H1 (cell line): ENCODE results near the gene SMOC2. TPM values are rescaled to one million over a fixed set of nuclear protein-coding genes. Genes with fewer than 3 reads are reported as not detected.
A peak's percentile ranks its signal among the peaks of the same experiment; 100 is the strongest.

Experiments
- CTCF ChIA-PET: fragments of 300-600 bp; sonication (Branson Sonifier 250); formaldehyde crosslinking; loops from one replicate; lab custom pipeline; 2021; ENCODE audit not compliant: partially characterized antibody; lab: Charles Lee
- POLR2A ChIA-PET: fragments of 300-600 bp; sonication (Branson Sonifier 250); formaldehyde crosslinking; loops from one replicate; lab custom pipeline; 2021; ENCODE audit warnings: inconsistent platforms; ENCODE audit not compliant: partially characterized antibody; lab: Charles Lee
- DNase-seq, 2 experiments: peaks; one replicate each; pipeline versions ENCODE4 v3.0.0 to v3.0.0-alpha.2; 2010 to 2022; ENCODE audit warnings: low spot score in 2 of 2, low read depth in 1 of 2, mixed read lengths in 1 of 2
- FAIRE-seq: peaks from 2 replicates; lab custom pipeline; 2011; peaks lifted over from hg19 to GRCh38; lab: Jason Lieb, UNC
- H2AFZ ChIP-seq: 2 replicates; pipeline ENCODE4 v1.8.1; 2012; ENCODE audit warnings: low read length, inconsistent platforms
- H2AK5ac ChIP-seq: 2 replicates; pipeline ENCODE4 v1.6.1; 2013; ENCODE audit warnings: low read depth, low read length
- H2BK120ac ChIP-seq: replicated peaks from 2 replicates; pipeline ENCODE3; 2013; ENCODE audit warnings: low read depth, low read length, inconsistent platforms
- H2BK12ac ChIP-seq: 2 replicates; pipeline ENCODE4 v1.6.1; 2013; ENCODE audit warnings: low read depth, low read length
- H2BK15ac ChIP-seq: 2 replicates; pipeline ENCODE4 v1.6.1; 2013; ENCODE audit warnings: low read length
- H2BK20ac ChIP-seq: 2 replicates; pipeline ENCODE4 v1.6.1; 2013; ENCODE audit warnings: low read length
- H2BK5ac ChIP-seq: 2 replicates; pipeline ENCODE4 v1.6.1; 2013; ENCODE audit warnings: low read depth, low read length
- H3K14ac ChIP-seq: 2 replicates; pipeline ENCODE4 v1.6.1; 2013; ENCODE audit warnings: inconsistent platforms; ENCODE audit not compliant: insufficient read length
- H3K18ac ChIP-seq: 2 replicates; pipeline ENCODE4 v1.6.1; 2013; ENCODE audit warnings: low read length; ENCODE audit errors: extremely low read depth
- H3K23ac ChIP-seq: 2 replicates; pipeline ENCODE4 v1.6.1; 2013; ENCODE audit warnings: inconsistent platforms; ENCODE audit not compliant: insufficient read length
- H3K23me2 ChIP-seq: 2 replicates; pipeline ENCODE4 v1.6.1; 2013; ENCODE audit warnings: low read depth, low read length
- H3K27ac ChIP-seq: 2 replicates; pipeline ENCODE4 v1.6.1; 2011; ENCODE audit warnings: low read depth, low read length, inconsistent platforms
- H3K27me3 ChIP-seq, 4 experiments: replicated peaks in 1 of 4; 1 replicate in 1 of 4; 2 replicates in 3 of 4; pipeline versions ENCODE4 v1.6.1 to v1.8.1; 2011 to 2013; ENCODE audit warnings: low read length in 3 of 4, mild to moderate bottlenecking in 3 of 4, inconsistent platforms in 2 of 4, mixed read lengths in 2 of 4, moderate library complexity in 1 of 4; ENCODE audit not compliant: control insufficient read depth in 3 of 4, insufficient read depth in 3 of 4; ENCODE audit errors: extremely low read depth in 1 of 4
- H3K36me3 ChIP-seq, 4 experiments: 2 replicates each; pipeline versions ENCODE4 v1.6.1 to v1.8.1; 2011 to 2013; ENCODE audit warnings: mild to moderate bottlenecking in 4 of 4, low read length in 3 of 4, moderate library complexity in 2 of 4, control low read depth in 1 of 4, inconsistent platforms in 1 of 4; ENCODE audit not compliant: insufficient read depth in 4 of 4, control insufficient read depth in 2 of 4
- H3K4ac ChIP-seq: replicated peaks from 2 replicates; pipeline ENCODE3; 2013; ENCODE audit warnings: low read length, low read depth, mixed read lengths, inconsistent platforms; ENCODE audit not compliant: insufficient read length
- H3K4me1 ChIP-seq, 4 experiments: replicated peaks in 1 of 4; 1 replicate in 1 of 4; 2 replicates in 3 of 4; pipeline versions ENCODE4 v1.6.1 to v1.8.1; 2011 to 2013; ENCODE audit warnings: low read length in 3 of 4, inconsistent platforms in 2 of 4, mixed read lengths in 1 of 4; ENCODE audit not compliant: insufficient read depth in 4 of 4, control insufficient read depth in 3 of 4
- H3K4me2 ChIP-seq, 2 experiments: 2 replicates each; pipeline versions ENCODE4 v1.6.1 to v1.8.1; 2011 to 2013; ENCODE audit warnings: low read depth in 2 of 2, low read length in 2 of 2, control low read depth in 1 of 2, inconsistent platforms in 1 of 2, mild to moderate bottlenecking in 1 of 2; ENCODE audit not compliant: insufficient read depth in 1 of 2
- H3K4me3 ChIP-seq, 4 experiments: fragments of 200-600, 300-600 bp in 1 of 4; sonication (generic), shearing (Covaris generic), sonication (Bioruptor Twin) in 1 of 4; 2 replicates each; pipeline versions ENCODE4 v1.5.1 to v1.8.1; 2011 to 2016; ENCODE audit warnings: low read length in 4 of 4, low read depth in 3 of 4, control low read depth in 2 of 4, inconsistent platforms in 2 of 4, mild to moderate bottlenecking in 2 of 4, mixed read lengths in 1 of 4, moderate library complexity in 1 of 4; ENCODE audit not compliant: insufficient read depth in 2 of 4; ENCODE audit errors: extremely low read depth in 1 of 4
- H3K56ac ChIP-seq: replicated peaks from 2 replicates; pipeline ENCODE3; 2013; ENCODE audit warnings: low read depth, mild to moderate bottlenecking, mixed read lengths, low read length, inconsistent platforms; ENCODE audit not compliant: insufficient read length
- H3K79me1 ChIP-seq: 2 replicates; pipeline ENCODE4 v1.6.1; 2013; ENCODE audit warnings: low read depth, low read length, control low read depth
- H3K79me2 ChIP-seq, 2 experiments: 2 replicates each; pipeline versions ENCODE4 v1.6.1 to v1.8.1; 2012 to 2013; ENCODE audit warnings: low read length in 2 of 2, mild to moderate bottlenecking in 2 of 2, inconsistent platforms in 1 of 2; ENCODE audit not compliant: insufficient read depth in 2 of 2, control insufficient read depth in 1 of 2
- H3K9ac ChIP-seq, 4 experiments: replicated peaks in 1 of 4; 1 replicate in 1 of 4; 2 replicates in 3 of 4; pipeline versions ENCODE4 v1.6.1 to v1.8.1; 2011 to 2013; ENCODE audit warnings: low read depth in 3 of 4, low read length in 3 of 4, control low read depth in 2 of 4, mild to moderate bottlenecking in 2 of 4, moderate library complexity in 2 of 4, inconsistent platforms in 1 of 4; ENCODE audit errors: extremely low read depth in 1 of 4
- H3K9me3 ChIP-seq, 2 experiments: 2 replicates each; pipeline versions ENCODE4 v1.6.1 to v1.8.1; 2012 to 2013; ENCODE audit warnings: mild to moderate bottlenecking in 2 of 2, moderate library complexity in 2 of 2, control low read depth in 1 of 2, inconsistent platforms in 1 of 2, low read depth in 1 of 2, low read length in 1 of 2, mixed read lengths in 1 of 2; ENCODE audit not compliant: insufficient read depth in 2 of 2
- H4K20me1 ChIP-seq, 2 experiments: replicated peaks in 1 of 2; 2 replicates each; pipeline versions ENCODE3 to v1.8.1; 2011 to 2013; ENCODE audit warnings: inconsistent platforms in 2 of 2, low read length in 2 of 2, mild to moderate bottlenecking in 1 of 2; ENCODE audit not compliant: insufficient read depth in 2 of 2, control insufficient read depth in 1 of 2
- H4K5ac ChIP-seq: 2 replicates; pipeline ENCODE4 v1.6.1; 2013; ENCODE audit warnings: low read length, low read depth, mixed read lengths, inconsistent platforms; ENCODE audit not compliant: insufficient read length
- H4K8ac ChIP-seq: 2 replicates; pipeline ENCODE4 v1.8.0; 2013; ENCODE audit warnings: mild to moderate bottlenecking, moderate library complexity, low read length, inconsistent platforms; ENCODE audit not compliant: insufficient read depth; ENCODE audit errors: extremely low read depth
- H4K91ac ChIP-seq: replicated peaks from 2 replicates; pipeline ENCODE3; 2013; ENCODE audit warnings: low read length, mixed read lengths, inconsistent platforms; ENCODE audit not compliant: insufficient read length
- ASH2L ChIP-seq: fragments of 200-600, 300-600 bp; sonication (generic); IDR thresholded peaks from one replicate; pipeline ENCODE4 v1.7.1; 2017; ENCODE audit warnings: low read length
- BRCA1 ChIP-seq: IDR thresholded peaks from 2 replicates; pipeline ENCODE4 v1.6.1; 2012; ENCODE audit warnings: low read depth, low read length, improper control_type of control experiment
- CHD2 ChIP-seq: IDR thresholded peaks from 2 replicates; pipeline ENCODE4 v1.6.1; 2012; ENCODE audit warnings: low read length, improper control_type of control experiment
- CREB1 ChIP-seq: IDR thresholded peaks from 2 replicates; pipeline ENCODE4 v1.6.1; 2012; ENCODE audit warnings: inconsistent platforms
- CTBP2 ChIP-seq: IDR thresholded peaks from 2 replicates; pipeline ENCODE4 v1.7.0; 2011; ENCODE audit warnings: borderline replicate concordance, mild to moderate bottlenecking, moderate library complexity, mixed read lengths, low read length; ENCODE audit not compliant: insufficient read depth, insufficient read length
- EGR1 ChIP-seq: IDR thresholded peaks from 2 replicates; pipeline ENCODE4 v1.6.1; 2011; ENCODE audit warnings: low read depth, low read length, borderline replicate concordance
- JUN ChIP-seq: IDR thresholded peaks from 2 replicates; pipeline ENCODE4 v1.6.1; 2011; ENCODE audit warnings: low read depth, mild to moderate bottlenecking, improper control_type of control experiment, low read length
- MAFK ChIP-seq: IDR thresholded peaks from 2 replicates; pipeline ENCODE4 v1.6.1; 2012; ENCODE audit warnings: low read depth, mild to moderate bottlenecking, improper control_type of control experiment, low read length
- RAD21 ChIP-seq, 2 experiments: IDR thresholded peaks in 1 of 2; conservative IDR thresholded peaks in 1 of 2; 2 replicates each; pipeline ENCODE4 v1.6.1; 2011; ENCODE audit warnings: low read depth in 2 of 2, low read length in 2 of 2, improper control_type of control experiment in 1 of 2, inconsistent platforms in 1 of 2, mild to moderate bottlenecking in 1 of 2, moderate library complexity in 1 of 2
- SIRT6 ChIP-seq: IDR thresholded peaks from one replicate; pipeline ENCODE4 v1.7.1; 2012; ENCODE audit warnings: low read length, inconsistent platforms
- SRF ChIP-seq: IDR thresholded peaks from 2 replicates; pipeline ENCODE4 v1.6.1; 2011; ENCODE audit warnings: mild to moderate bottlenecking, low read depth, low read length, moderate library complexity
- TAF1 ChIP-seq: IDR thresholded peaks from 2 replicates; pipeline ENCODE4 v1.6.1; 2011; ENCODE audit warnings: mild to moderate bottlenecking, low read depth, low read length
- YY1 ChIP-seq: IDR thresholded peaks from 2 replicates; pipeline ENCODE4 v1.6.1; 2011; ENCODE audit warnings: low read depth, mild to moderate bottlenecking, low read length
- ZNF274 ChIP-seq: IDR thresholded peaks from 2 replicates; pipeline ENCODE4 v1.7.0; 2012; ENCODE audit warnings: low read length, borderline replicate concordance; ENCODE audit errors: extremely low read depth
- WGBS, 2 experiments: shearing (Covaris generic) in 1 of 2; methylation state at CpG; one replicate each; pipeline versions ENCODE4 v1.1.6 to v1.1.7; 2013 to 2015; ENCODE audit warnings: low lambda C conversion rate in 2 of 2, mixed read lengths in 2 of 2, inconsistent platforms in 1 of 2, low coverage in 1 of 2, missing lambda C conversion rate in 1 of 2; ENCODE audit not compliant: insufficient replicate concordance in 2 of 2, insufficient coverage in 1 of 2, insufficient read length in 1 of 2; ENCODE audit errors: extremely low coverage in 1 of 2, missing lambda C conversion rate in 1 of 2; 5-methylcytosine and 5-hydroxymethylcytosine counted together
- polyA plus RNA-seq, 7 experiments: library from polyadenylated mRNA; depleted of rRNA in 3 of 7; stranded (reverse) in 5 of 7; unstranded in 2 of 7; fragments of >200 nt in 5 of 7; fragments of 200-250 nt in 2 of 7; gene quantifications; 1 replicate in 5 of 7; 2 replicates in 1 of 7; 4 replicates in 1 of 7; pipeline versions ENCODE4 v1.2.1 to v1.2.3, GENCODE V29; 2011 to 2013; ENCODE audit warnings: missing spikeins in 2 of 7, mixed read lengths in 2 of 7
- total RNA-seq: library from RNA; stranded (reverse); fragmentation: NEBNext Ultra II Directional; extraction: Animal tissue kit (Norgen Biotek cat#: 25700); gene quantifications from 2 replicates; pipeline ENCODE4 v1.2.1, GENCODE V29; 2021
- TF ChIP-seq, protein P1 (sequence below): IDR thresholded peaks from 2 replicates; pipeline ENCODE4 v1.6.1; 2011; ENCODE audit warnings: low read depth, mild to moderate bottlenecking, low read length; ENCODE audit not compliant: insufficient read depth

The SMOC2 gene
- total and polyA plus RNA-seq, 2 of the 8 experiments (the other 6 are each of a cell fraction or from before 2014, with no cell fraction given): 7.7 to 8.5 TPM

DNA sequence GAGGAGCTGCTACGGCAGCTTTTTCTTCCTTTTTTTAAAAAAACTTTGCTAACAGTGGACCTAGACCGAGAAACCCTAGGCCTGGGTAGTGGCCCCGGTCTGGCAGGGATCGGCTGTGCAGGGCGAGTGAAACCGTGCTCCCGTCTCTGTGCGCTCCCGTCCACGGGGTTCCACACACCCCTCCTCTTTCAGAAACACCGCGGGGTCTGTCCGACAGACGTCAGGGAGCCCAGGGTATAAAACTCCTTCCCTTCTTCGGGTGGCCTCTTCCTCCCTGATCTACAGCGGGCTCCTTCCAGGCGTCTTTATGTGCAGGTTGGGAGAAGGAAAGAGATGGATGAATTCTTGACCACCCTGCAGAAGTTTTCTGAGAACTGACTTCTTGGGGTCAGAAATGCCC is 27.1 kb upstream of the SMOC2 start:
- no peak overlapping the region for H2BK120ac ChIP-seq
- H4K5ac ChIP-seq: no peak overlapping the region
- no peaks in the 10 kb centered on the region for H3K79me2 ChIP-seq
- H3K56ac ChIP-seq: no peak overlapping the region
- no peak overlapping the region for H3K4me2 ChIP-seq
- H3K36me3 ChIP-seq: no peaks in the 10 kb centered on the region
- no peak overlapping the region for H3K4ac ChIP-seq
- no peak overlapping the region for H2BK20ac ChIP-seq
- ChIA-PET POLR2A (no interaction called here), CTCF (interaction anchor here (1.0 kb wide), 1 partner anchor 9 kb away, joined by 3 read pairs; no protein-coding TSS in a partner anchor)
- no peak overlapping the region for H3K14ac ChIP-seq
- WGBS, 2 experiments: 88% methylated on average over 17 of the region's 17 CpGs; no CpG with 5 or more reads in 1 of the 2 experiments
- no peaks in the 10 kb centered on the region for H3K9me3 ChIP-seq
- no peak overlapping the region for H2BK12ac ChIP-seq
- FAIRE-seq: no peak
- no peak overlapping the region for H3K4me3 ChIP-seq
- no peaks in the 10 kb centered on the region for H3K79me1 ChIP-seq
- no peak overlapping the region for H3K27ac ChIP-seq
- no peak overlapping the region for H3K9ac ChIP-seq
- H2BK5ac ChIP-seq: no peak overlapping the region
- H3K18ac ChIP-seq: no peak overlapping the region
- no peak overlapping the region for H4K8ac ChIP-seq
- H3K27me3 ChIP-seq: no peaks in the 10 kb centered on the region; a peak in 1 of 7 replicates
- peak in 1 of 2 experiments; percentile 32 for DNase-seq
- no peak overlapping the region for H2AK5ac ChIP-seq
- peaks cover 0 to 6% (median 1%) of the 10 kb centered on the region in 4 experiments; a peak in 4 of 7 replicates for H3K4me1 ChIP-seq
- H4K20me1 ChIP-seq: no peaks in the 10 kb centered on the region
- H3K23me2 ChIP-seq: no peaks in the 10 kb centered on the region
- H2AFZ ChIP-seq: no peak overlapping the region
- no peak overlapping the region for H4K91ac ChIP-seq
- no peak overlapping the region for H3K23ac ChIP-seq
- no peak overlapping the region for H2BK15ac ChIP-seq
- TF ChIP-seq SRF: no peak
- TF ChIP-seq CREB1: no peak
- no peak for TF ChIP-seq CTBP2
- TF ChIP-seq YY1: no peak
- TF ChIP-seq TAF1: no peak
- TF ChIP-seq JUN: no peak
- TF ChIP-seq ASH2L: no peak
- TF ChIP-seq RAD21 (IDR thresholded peaks at IDR 0.05 in 1 of 2, conservative IDR thresholded peaks at IDR 0.05 in 1 of 2; ENCODE audit: low read depth in 2 of 2, low read length in 2 of 2): no peak
- TF ChIP-seq CHD2: no peak
- TF ChIP-seq MAFK: no peak
- no peak for TF ChIP-seq EGR1
- TF ChIP-seq, protein P1, sequence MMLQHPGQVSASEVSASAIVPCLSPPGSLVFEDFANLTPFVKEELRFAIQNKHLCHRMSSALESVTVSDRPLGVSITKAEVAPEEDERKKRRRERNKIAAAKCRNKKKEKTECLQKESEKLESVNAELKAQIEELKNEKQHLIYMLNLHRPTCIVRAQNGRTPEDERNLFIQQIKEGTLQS: no peak
- no peak for TF ChIP-seq BRCA1
- no peak for TF ChIP-seq SIRT6
- TF ChIP-seq ZNF274: no peak
